Hepatocyte (in vitro differentiated cells): ENCODE results near the gene NAP1L4. TPM values are rescaled to one million over a fixed set of nuclear protein-coding genes. Genes with fewer than 3 reads are reported as not detected.

Source experiments
- DNase-seq: peaks from one replicate; pipeline ENCODE4 v3.0.0-alpha.2; 2016; ENCODE audit warnings: low spot score
- H2AFZ ChIP-seq: fragments of 200-600 bp; sonication (generic); 2 replicates; pipeline ENCODE4 v1.6.0; 2016; ENCODE audit warnings: antibody characterized with exemption, mild to moderate bottlenecking
- H3K27ac ChIP-seq: fragments of 200-600 bp; sonication (generic); 2 replicates; pipeline ENCODE4 v1.5.1; 2016; ENCODE audit warnings: mild to moderate bottlenecking
- H3K27me3 ChIP-seq: fragments of 200-600 bp; sonication (generic); 2 replicates; pipeline ENCODE4 v1.6.1; 2016
- H3K36me3 ChIP-seq: fragments of 200-600 bp; sonication (generic); replicated peaks from 2 replicates; pipeline ENCODE4 v1.5.1; 2016; ENCODE audit warnings: low read depth; ENCODE audit not compliant: insufficient read depth
- H3K4me1 ChIP-seq: fragments of 200-600 bp; sonication (generic); 2 replicates; pipeline ENCODE4 v1.5.1; 2016; ENCODE audit warnings: mild to moderate bottlenecking, moderate library complexity; ENCODE audit not compliant: insufficient read depth
- H3K4me2 ChIP-seq: fragments of 200-600 bp; sonication (generic); 2 replicates; pipeline ENCODE4 v1.6.0; 2016
- H3K4me3 ChIP-seq: fragments of 200-600 bp; sonication (generic); 2 replicates; pipeline ENCODE4 v1.5.1; 2016; ENCODE audit warnings: mild to moderate bottlenecking
- H3K79me2 ChIP-seq: fragments of 200-600 bp; sonication (generic); 2 replicates; pipeline ENCODE4 v1.6.0; 2017; ENCODE audit warnings: mild to moderate bottlenecking
- H3K9me2 ChIP-seq: fragments of 200-600 bp; sonication (generic); replicated peaks from 2 replicates; pipeline ENCODE4 v1.6.0; 2017; ENCODE audit warnings: mild to moderate bottlenecking; ENCODE audit not compliant: insufficient read depth
- H3K9me3 ChIP-seq: fragments of 200-600 bp; sonication (generic); 2 replicates; pipeline ENCODE4 v1.5.1; 2016; ENCODE audit warnings: low read depth, mild to moderate bottlenecking
- H4K20me1 ChIP-seq: fragments of 200-600 bp; sonication (generic); 2 replicates; pipeline ENCODE4 v1.6.0; 2016; ENCODE audit warnings: mild to moderate bottlenecking; ENCODE audit not compliant: insufficient read depth, poor library complexity, severe bottlenecking
- EZH2 ChIP-seq: fragments of 200-600 bp; sonication (generic); IDR thresholded peaks from 2 replicates; pipeline ENCODE4 v1.6.1; 2016; ENCODE audit warnings: antibody characterized with exemption, mild to moderate bottlenecking, borderline replicate concordance
- EZH2phosphoT487 ChIP-seq: fragments of 200-600 bp; sonication (generic); IDR thresholded peaks from one replicate; pipeline ENCODE4 v1.6.1; 2018; ENCODE audit warnings: antibody characterized with exemption, mild to moderate bottlenecking, low read depth, moderate library complexity; ENCODE audit not compliant: unreplicated experiment, severe bottlenecking
- WGBS: methylation state at CpG from one replicate; pipeline ENCODE4 v1.1.6; 2016; ENCODE audit warnings: low lambda C conversion rate; ENCODE audit errors: missing lambda C conversion rate; 5-methylcytosine and 5-hydroxymethylcytosine counted together
- polyA plus RNA-seq: library from polyadenylated mRNA; unstranded; fragments of >200 nt; fragmentation: Nextera tagmentation; extraction: Ambion mirVana; gene quantifications from 2 replicates; pipeline ENCODE4 v1.2.1, GENCODE V29; 2016
- total RNA-seq: library from RNA; depleted of rRNA; stranded (reverse); fragments of >200 nt; gene quantifications from 2 replicates; pipeline ENCODE4 v1.2.3, GENCODE V29; 2014
- TF ChIP-seq, protein P1 (sequence below): fragments of 200-600 bp; sonication (generic); IDR thresholded peaks from 2 replicates; pipeline ENCODE4 v1.5.1; 2016; ENCODE audit warnings: antibody characterized with exemption, mild to moderate bottlenecking; ENCODE audit not compliant: poor library complexity

Gene NAP1L4
- total and polyA plus RNA-seq, 2 experiments from 2014 or later: 79.0 to 118 TPM

DNA sequence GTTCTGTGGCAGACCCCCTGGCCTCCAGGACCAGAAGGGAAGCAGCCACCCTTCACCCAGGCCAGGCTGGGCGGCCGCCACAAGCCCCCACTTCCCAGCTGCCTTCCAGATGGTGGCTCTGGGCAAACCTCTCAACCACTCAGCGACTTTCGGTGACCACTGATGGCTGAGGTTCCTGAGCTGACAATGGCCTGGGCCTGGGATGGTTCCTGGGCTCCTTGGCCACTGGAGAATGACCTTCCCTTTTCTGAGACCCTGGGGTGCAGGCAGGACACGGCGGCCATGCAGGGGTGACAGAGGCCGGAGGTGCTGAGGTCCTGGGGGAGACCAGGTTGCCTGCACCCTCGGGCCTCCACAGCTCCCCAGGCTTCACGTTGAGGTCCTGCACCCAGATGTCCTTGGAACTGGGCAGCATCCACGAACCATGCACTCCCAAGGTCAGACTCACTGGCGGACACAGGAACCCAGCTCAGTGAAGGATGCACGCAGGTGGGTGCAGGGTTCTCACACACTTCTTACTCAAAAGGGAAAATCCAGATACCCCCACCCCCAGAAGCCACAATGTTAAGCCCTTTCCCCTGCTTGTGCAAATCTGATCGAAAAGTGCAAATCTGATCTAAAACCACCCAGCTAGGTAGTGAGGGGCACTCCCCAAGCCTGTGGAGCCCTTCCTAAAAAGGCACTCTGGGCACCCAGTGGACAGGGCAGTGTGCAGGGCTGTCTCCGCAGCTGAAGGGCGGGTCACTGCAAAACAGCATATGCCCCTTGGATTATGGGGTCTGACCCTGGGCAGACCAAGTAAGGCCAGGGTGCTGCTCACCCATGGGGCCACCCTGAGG lies 49.0 kb downstream of the NAP1L4 start:
- Histone ChIP-seq H3K27ac (no peak overlapping the region), H4K20me1 (peaks cover 6% of the 10 kb centered on the region), H2AFZ (no peak overlapping the region), H3K4me2 (no peak overlapping the region), H3K4me1 (no peaks in the 10 kb centered on the region), H3K9me2 (no peaks in the 10 kb centered on the region), H3K36me3 (no peaks in the 10 kb centered on the region), H3K9me3 (no peaks in the 10 kb centered on the region), H3K4me3 (no peak overlapping the region), H3K79me2 (no peaks in the 10 kb centered on the region), H3K27me3 (no peaks in the 10 kb centered on the region)
- no peak for DNase-seq
- TF ChIP-seq, protein P1, sequence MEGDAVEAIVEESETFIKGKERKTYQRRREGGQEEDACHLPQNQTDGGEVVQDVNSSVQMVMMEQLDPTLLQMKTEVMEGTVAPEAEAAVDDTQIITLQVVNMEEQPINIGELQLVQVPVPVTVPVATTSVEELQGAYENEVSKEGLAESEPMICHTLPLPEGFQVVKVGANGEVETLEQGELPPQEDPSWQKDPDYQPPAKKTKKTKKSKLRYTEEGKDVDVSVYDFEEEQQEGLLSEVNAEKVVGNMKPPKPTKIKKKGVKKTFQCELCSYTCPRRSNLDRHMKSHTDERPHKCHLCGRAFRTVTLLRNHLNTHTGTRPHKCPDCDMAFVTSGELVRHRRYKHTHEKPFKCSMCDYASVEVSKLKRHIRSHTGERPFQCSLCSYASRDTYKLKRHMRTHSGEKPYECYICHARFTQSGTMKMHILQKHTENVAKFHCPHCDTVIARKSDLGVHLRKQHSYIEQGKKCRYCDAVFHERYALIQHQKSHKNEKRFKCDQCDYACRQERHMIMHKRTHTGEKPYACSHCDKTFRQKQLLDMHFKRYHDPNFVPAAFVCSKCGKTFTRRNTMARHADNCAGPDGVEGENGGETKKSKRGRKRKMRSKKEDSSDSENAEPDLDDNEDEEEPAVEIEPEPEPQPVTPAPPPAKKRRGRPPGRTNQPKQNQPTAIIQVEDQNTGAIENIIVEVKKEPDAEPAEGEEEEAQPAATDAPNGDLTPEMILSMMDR: no peak
- TF ChIP-seq EZH2phosphoT487 (no peak), EZH2 (no peak)
- WGBS: 86% methylated on average over 15 of the region's 15 CpGs

DNA sequence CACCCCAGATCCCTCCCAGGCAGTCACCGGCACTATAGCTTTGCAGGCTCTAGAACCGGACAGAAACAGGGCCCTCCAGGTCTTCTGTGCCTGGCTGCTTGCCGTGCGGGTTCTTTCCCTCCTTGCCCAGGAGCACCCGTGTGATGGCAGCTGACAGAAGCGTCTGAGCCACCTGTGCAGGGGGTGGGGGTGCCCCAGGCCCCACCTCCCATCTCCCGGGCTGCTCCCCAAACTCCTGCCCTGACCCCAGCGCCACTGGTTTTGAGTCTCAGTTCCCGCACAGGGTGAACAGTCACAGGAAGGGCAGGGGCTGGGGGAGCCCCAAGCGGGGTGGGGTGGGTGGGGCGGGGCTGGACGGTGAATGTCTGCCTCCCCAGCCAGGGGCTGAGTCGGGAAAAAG lies 49.7 kb downstream of the NAP1L4 start:
- no peaks in the 10 kb centered on the region for H3K4me1 ChIP-seq
- peaks cover 3% of the 10 kb centered on the region for H4K20me1 ChIP-seq
- no peak for DNase-seq
- peaks cover 6% of the 10 kb centered on the region for H3K9me3 ChIP-seq
- H3K79me2 ChIP-seq: no peaks in the 10 kb centered on the region
- no peak overlapping the region for H3K27ac ChIP-seq
- no peaks in the 10 kb centered on the region for H3K9me2 ChIP-seq
- TF ChIP-seq EZH2phosphoT487 (no peak), EZH2 (no peak)
- WGBS: 90% methylated on average over 12 of the region's 13 CpGs
- no peak overlapping the region for H3K4me2 ChIP-seq
- no peaks in the 10 kb centered on the region for H3K27me3 ChIP-seq
- no peak overlapping the region for H3K4me3 ChIP-seq
- no peak overlapping the region for H2AFZ ChIP-seq
- H3K36me3 ChIP-seq: no peaks in the 10 kb centered on the region

DNA sequence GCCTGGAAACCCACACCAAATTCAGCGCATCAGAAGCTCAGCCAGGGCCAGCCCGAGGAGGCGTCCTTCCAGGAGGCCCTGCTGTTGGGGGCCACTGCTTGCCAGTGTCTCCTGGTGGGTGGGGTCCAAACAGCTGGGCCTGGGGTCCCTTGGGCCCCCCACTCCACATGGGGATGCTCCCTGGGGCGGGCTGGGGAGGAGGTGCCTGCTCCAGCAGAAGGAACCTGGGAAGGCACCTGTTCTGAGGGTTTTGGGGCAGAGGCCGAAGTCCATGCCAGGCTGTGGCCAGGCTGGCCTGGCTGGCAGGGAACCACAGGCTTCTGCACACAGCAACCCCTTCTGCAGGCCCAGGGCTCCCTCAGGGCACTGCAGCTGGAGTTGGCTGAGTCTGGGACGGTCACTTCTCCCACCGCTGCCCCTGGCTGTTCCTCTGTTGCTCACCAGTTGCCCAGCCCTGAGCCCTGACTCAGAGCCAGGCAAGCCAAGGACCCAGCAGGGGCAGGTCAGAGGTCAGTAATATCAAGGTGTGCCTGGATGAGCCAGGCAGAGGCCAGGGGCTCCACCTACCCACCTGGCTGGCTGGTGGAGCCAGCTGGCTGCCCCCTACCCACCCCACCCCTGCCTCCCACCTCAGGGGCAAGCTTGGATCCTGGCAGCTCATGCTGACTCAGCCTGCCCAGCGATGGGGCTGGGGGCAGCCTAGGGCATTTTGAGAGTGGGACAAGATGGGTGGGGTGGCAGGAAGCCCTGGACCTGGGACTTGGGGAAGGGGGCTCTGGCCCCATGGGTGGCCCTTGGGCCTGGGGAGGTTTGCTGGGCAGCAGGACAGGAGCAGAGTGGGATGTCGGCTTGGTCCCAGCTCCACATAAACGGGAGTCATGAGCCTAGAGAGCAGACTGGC lies 51.0 kb downstream of the NAP1L4 start:
- H3K36me3 ChIP-seq: no peaks in the 10 kb centered on the region
- H4K20me1 ChIP-seq: peaks cover 3% of the 10 kb centered on the region
- H3K4me2 ChIP-seq: no peak overlapping the region
- no peaks in the 10 kb centered on the region for H3K9me2 ChIP-seq
- peaks cover 7% of the 10 kb centered on the region for H3K9me3 ChIP-seq
- no peaks in the 10 kb centered on the region for H3K79me2 ChIP-seq
- TF ChIP-seq EZH2phosphoT487 (no peak), EZH2 (no peak)
- TF ChIP-seq, protein P1: no peak
- WGBS: 65% methylated on average over 10 of the region's 10 CpGs
- no peak overlapping the region for H3K4me3 ChIP-seq
- no peak overlapping the region for H2AFZ ChIP-seq
- H3K4me1 ChIP-seq: no peaks in the 10 kb centered on the region
- DNase-seq: no peak
- H3K27ac ChIP-seq: no peak overlapping the region
- H3K27me3 ChIP-seq: no peaks in the 10 kb centered on the region
